Stomach (tissue), 4 donors: ENCODE measurements around the gene FHOD3.

Experiments
- POLR2AphosphoS5 ChIP-seq, 3 donors: sonication (generic); formaldehyde crosslinking; IDR thresholded peaks; one replicate each; pipeline ENCODE4 v1.6.1; 2016; ENCODE audit warnings: antibody characterized with exemption in 3 of 3
- TF ChIP-seq, protein P1 (sequence below), 7 experiments: fragments of 450-650 bp in 4 of 7; fragments of 200-600 bp in 3 of 7; sonication (generic) in 3 of 7; IDR thresholded peaks; one replicate each; pipeline ENCODE4 v1.5.1; 2016 to 2019; ENCODE audit warnings: antibody characterized with exemption in 7 of 7, control low read depth in 2 of 7, mild to moderate bottlenecking in 1 of 7

DNA sequence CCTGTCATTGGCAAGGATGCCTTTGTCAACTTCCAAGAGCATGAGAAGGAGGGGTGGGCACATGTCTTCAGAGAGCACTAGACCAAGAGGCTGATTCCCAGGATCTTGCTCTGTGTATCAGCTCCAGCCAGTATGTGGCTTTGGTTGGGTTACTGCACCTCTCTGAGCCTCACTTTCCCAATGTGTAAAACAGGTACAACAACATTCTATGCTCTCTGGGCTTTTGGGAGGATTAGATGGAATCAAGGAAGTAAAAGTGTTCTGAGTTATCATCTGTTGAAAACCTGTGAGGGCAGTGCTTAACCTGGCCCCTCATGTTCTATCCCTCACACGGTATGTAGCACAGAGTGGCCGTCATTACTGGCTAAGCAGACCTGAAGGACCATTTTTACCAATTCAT lies 103.9 kb downstream of the FHOD3 start:
- no peak for TF ChIP-seq POLR2AphosphoS5 (IDR thresholded peaks at IDR 0.05)
- TF ChIP-seq, protein P1, sequence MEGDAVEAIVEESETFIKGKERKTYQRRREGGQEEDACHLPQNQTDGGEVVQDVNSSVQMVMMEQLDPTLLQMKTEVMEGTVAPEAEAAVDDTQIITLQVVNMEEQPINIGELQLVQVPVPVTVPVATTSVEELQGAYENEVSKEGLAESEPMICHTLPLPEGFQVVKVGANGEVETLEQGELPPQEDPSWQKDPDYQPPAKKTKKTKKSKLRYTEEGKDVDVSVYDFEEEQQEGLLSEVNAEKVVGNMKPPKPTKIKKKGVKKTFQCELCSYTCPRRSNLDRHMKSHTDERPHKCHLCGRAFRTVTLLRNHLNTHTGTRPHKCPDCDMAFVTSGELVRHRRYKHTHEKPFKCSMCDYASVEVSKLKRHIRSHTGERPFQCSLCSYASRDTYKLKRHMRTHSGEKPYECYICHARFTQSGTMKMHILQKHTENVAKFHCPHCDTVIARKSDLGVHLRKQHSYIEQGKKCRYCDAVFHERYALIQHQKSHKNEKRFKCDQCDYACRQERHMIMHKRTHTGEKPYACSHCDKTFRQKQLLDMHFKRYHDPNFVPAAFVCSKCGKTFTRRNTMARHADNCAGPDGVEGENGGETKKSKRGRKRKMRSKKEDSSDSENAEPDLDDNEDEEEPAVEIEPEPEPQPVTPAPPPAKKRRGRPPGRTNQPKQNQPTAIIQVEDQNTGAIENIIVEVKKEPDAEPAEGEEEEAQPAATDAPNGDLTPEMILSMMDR (IDR thresholded peaks at IDR 0.05) = no peak
